OCI-LY1 (cell line): Measurements from ENCODE around the gene SPANXD.

Experiments used
- EZH2 ChIP-seq: fragments of 200-600 bp; sonication (generic), shearing (Covaris generic); IDR thresholded peaks from 2 replicates; pipeline ENCODE4 v1.8.0; 2017; ENCODE audit warnings: borderline replicate concordance, mixed run types, mild to moderate bottlenecking, antibody characterized with exemption, low read length, moderate library complexity, mixed read lengths
- TF ChIP-seq, protein P1 (sequence below): fragments of 200-600 bp; sonication (generic), shearing (Covaris generic); IDR thresholded peaks from 2 replicates; pipeline ENCODE4 v1.5.1; 2017; ENCODE audit warnings: mild to moderate bottlenecking, antibody characterized with exemption, low read length, moderate library complexity, mixed read lengths

DNA sequence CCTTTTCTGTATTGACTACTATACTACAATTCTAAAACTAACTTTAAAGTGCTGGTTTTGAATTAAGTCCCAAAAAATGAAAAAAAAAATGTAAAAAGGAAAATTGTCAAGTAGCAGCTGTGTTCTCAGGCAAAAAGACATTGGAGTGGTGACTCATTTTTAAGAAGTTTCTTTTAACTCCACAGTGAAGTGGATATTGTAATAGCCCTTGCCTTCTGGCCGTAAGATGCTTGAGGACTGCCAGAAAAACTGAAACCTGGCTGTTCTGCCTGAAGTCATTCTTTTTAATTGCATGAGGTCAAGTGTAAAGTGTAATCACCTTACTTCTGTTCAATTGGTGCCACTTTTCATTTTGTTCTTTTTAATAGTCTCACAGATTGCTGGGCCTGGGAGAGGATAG lies 28.9 kb downstream of the SPANXD start:
- no peak for TF ChIP-seq EZH2
- TF ChIP-seq, protein P1, sequence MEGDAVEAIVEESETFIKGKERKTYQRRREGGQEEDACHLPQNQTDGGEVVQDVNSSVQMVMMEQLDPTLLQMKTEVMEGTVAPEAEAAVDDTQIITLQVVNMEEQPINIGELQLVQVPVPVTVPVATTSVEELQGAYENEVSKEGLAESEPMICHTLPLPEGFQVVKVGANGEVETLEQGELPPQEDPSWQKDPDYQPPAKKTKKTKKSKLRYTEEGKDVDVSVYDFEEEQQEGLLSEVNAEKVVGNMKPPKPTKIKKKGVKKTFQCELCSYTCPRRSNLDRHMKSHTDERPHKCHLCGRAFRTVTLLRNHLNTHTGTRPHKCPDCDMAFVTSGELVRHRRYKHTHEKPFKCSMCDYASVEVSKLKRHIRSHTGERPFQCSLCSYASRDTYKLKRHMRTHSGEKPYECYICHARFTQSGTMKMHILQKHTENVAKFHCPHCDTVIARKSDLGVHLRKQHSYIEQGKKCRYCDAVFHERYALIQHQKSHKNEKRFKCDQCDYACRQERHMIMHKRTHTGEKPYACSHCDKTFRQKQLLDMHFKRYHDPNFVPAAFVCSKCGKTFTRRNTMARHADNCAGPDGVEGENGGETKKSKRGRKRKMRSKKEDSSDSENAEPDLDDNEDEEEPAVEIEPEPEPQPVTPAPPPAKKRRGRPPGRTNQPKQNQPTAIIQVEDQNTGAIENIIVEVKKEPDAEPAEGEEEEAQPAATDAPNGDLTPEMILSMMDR: no peak
